K562 (cell line): Measurements from ENCODE around the gene HSPA1B. TPM values are rescaled to one million over a fixed set of nuclear protein-coding genes. Genes with fewer than 3 reads are reported as not detected.

Experiments used
- BCL6 ChIP-seq: fragments of 250-450 bp; sonication (Bioruptor Pico); IDR thresholded peaks from 2 replicates; pipeline ENCODE4 v1.4.0; 2020
- E2F8 ChIP-seq: fragments of 450-650 bp; IDR thresholded peaks from 2 replicates; pipeline ENCODE4 v1.7.1; 2018; ENCODE audit warnings: mild to moderate bottlenecking, low read depth; ENCODE audit not compliant: partially characterized antibody
- ELF4 ChIP-seq: fragments of 450-650 bp; formaldehyde crosslinking; IDR thresholded peaks from 2 replicates; pipeline ENCODE4 v1.4.0; 2022; ENCODE audit warnings: missing genetic modification characterization
- ELK1 ChIP-seq: sonication (generic); formaldehyde crosslinking; IDR thresholded peaks from 2 replicates; pipeline ENCODE4 v1.8.1; 2022; ENCODE audit warnings: missing genetic modification reagents
- FOXM1 ChIP-seq, 2 experiments: fragments of 450-650 bp in 1 of 2; sonication (generic) in 1 of 2; formaldehyde crosslinking in 1 of 2; IDR thresholded peaks; 2 replicates each; pipeline versions ENCODE4 v1.6.1 to v1.9.0; 2017 to 2022; ENCODE audit warnings: low read depth in 2 of 2, mild to moderate bottlenecking in 2 of 2, missing genetic modification reagents in 1 of 2, moderate library complexity in 1 of 2
- FOXP1 ChIP-seq: sonication (generic); formaldehyde crosslinking; IDR thresholded peaks from 2 replicates; pipeline ENCODE4 v1.8.0; 2022; ENCODE audit warnings: mild to moderate bottlenecking, missing genetic modification reagents
- KLF1 ChIP-seq: fragments of 450-650 bp; IDR thresholded peaks from 2 replicates; pipeline ENCODE4 v1.6.1; 2016; ENCODE audit warnings: missing genetic modification characterization, missing compliant biosample characterization
- MXI1 ChIP-seq: IDR thresholded peaks from 2 replicates; pipeline ENCODE4 v1.6.1; 2011; ENCODE audit warnings: low read depth, mild to moderate bottlenecking, improper control_type of control experiment, low read length
- PHTF2 ChIP-seq: fragments of 250-450 bp; sonication (Bioruptor Pico); IDR thresholded peaks from 2 replicates; pipeline ENCODE4 v1.5.0; 2021; ENCODE audit warnings: mild to moderate bottlenecking
- POLR2G ChIP-seq: fragments of 200-400 bp; formaldehyde crosslinking; IDR thresholded peaks from 2 replicates; pipeline ENCODE4 v1.6.1; 2017; ENCODE audit warnings: low read depth, mild to moderate bottlenecking, antibody characterized with exemption, low read length, moderate library complexity
- PTRF ChIP-seq: fragments of 450-650 bp; IDR thresholded peaks from 2 replicates; pipeline ENCODE4 v1.6.1; 2016; ENCODE audit warnings: mild to moderate bottlenecking, missing genetic modification characterization, missing compliant biosample characterization
- RB1 ChIP-seq: fragments of 450-650 bp; IDR thresholded peaks from 2 replicates; pipeline ENCODE4 v1.6.1; 2017; ENCODE audit warnings: low read depth, mild to moderate bottlenecking
- RBM39 ChIP-seq: fragments of 200-400 bp; formaldehyde crosslinking; optimal IDR thresholded peaks from 2 replicates; pipeline ENCODE3; 2018; ENCODE audit warnings: low read depth, low read length
- SMARCE1 ChIP-seq: fragments of 450-650 bp; IDR thresholded peaks from 2 replicates; pipeline ENCODE4 v1.7.1; 2016; ENCODE audit warnings: mild to moderate bottlenecking
- SNAPC5 ChIP-seq: fragments of 250-450 bp; sonication (Bioruptor Pico); IDR thresholded peaks from 2 replicates; pipeline ENCODE4 v1.8.0; 2021; ENCODE audit warnings: moderate library complexity, mild to moderate bottlenecking, inconsistent platforms
- SP2 ChIP-seq: IDR thresholded peaks from 2 replicates; pipeline ENCODE4 v1.6.1; 2011; ENCODE audit warnings: mild to moderate bottlenecking, low read depth, low read length, moderate library complexity; ENCODE audit not compliant: poor library complexity, severe bottlenecking; ENCODE audit errors: extremely low read depth
- TRIM24 ChIP-seq, 2 experiments: fragments of 450-650 bp; IDR thresholded peaks; 2 replicates each; pipeline ENCODE4 v1.6.1; 2016
- U2AF1 ChIP-seq: fragments of 200-400 bp; formaldehyde crosslinking; optimal IDR thresholded peaks from 2 replicates; pipeline ENCODE3; 2017; ENCODE audit warnings: mild to moderate bottlenecking, low read depth, low read length, moderate library complexity
- ZBTB11 ChIP-seq, 3 experiments: fragments of 200-800 bp in 1 of 3; fragments of 250-450 bp in 1 of 3; fragments of 450-650 bp in 1 of 3; sonication (Bioruptor Pico) in 1 of 3; sonication (Bioruptor generic) in 1 of 3; formaldehyde crosslinking in 1 of 3; IDR thresholded peaks; 2 replicates each; pipeline versions ENCODE4 v1.6.1 to v1.8.0; 2016 to 2022; ENCODE audit warnings: mild to moderate bottlenecking in 2 of 3, missing genetic modification characterization in 2 of 3, missing compliant biosample characterization in 1 of 3, moderate library complexity in 1 of 3
- ZNF282 ChIP-seq: sonication (generic); formaldehyde crosslinking; IDR thresholded peaks from 2 replicates; pipeline ENCODE4 v1.8.1; 2023; ENCODE audit warnings: missing genetic modification reagents
- ZNF347 ChIP-seq: fragments of 450-650 bp; formaldehyde crosslinking; IDR thresholded peaks from 2 replicates; pipeline ENCODE4 v1.4.0; 2020; ENCODE audit warnings: low read depth, mild to moderate bottlenecking, moderate library complexity
- ZNF79 ChIP-seq: fragments of 250-450 bp; sonication (Bioruptor Pico); IDR thresholded peaks from 2 replicates; pipeline ENCODE4 v1.4.0; 2020; ENCODE audit warnings: low read depth, mild to moderate bottlenecking, moderate library complexity
- polyA plus RNA-seq, 8 experiments: library from polyadenylated mRNA; depleted of rRNA in 4 of 8; stranded (reverse) in 5 of 8; unstranded in 3 of 8; fragments of >200 nt; fragmentation: Nextera tagmentation in 2 of 8; fragmentation: Illumina TruSeq in 1 of 8; extraction: Ambion mirVana in 2 of 8; extraction: Trizol in 1 of 8; gene quantifications; 2 replicates each; pipeline versions ENCODE4 v1.2.1 to v1.2.3, GENCODE V29; 2011 to 2014; ENCODE audit warnings: inconsistent platforms in 1 of 8, missing spikeins in 1 of 8
- total RNA-seq, 7 experiments: library from RNA; depleted of rRNA in 6 of 7; stranded (reverse); fragments of >200 nt in 6 of 7; fragmentation: Illumina TruSeq in 2 of 7; extraction: Trizol in 2 of 7; gene quantifications; 2 replicates each; pipeline versions ENCODE4 v1.2.1 to v1.2.3, GENCODE V29; 2011 to 2021; ENCODE audit warnings: low replicate concordance in 1 of 7

The HSPA1B gene
- total and polyA plus RNA-seq, 9 of the 15 experiments (the other 6 are each of a cell fraction or from before 2014, with no cell fraction given), result 0.27 to 227 (median 51.2) TPM

- TF ChIP-seq POLR2G (no peak), FOXM1 (IDR thresholded peaks at IDR 0.05; ENCODE audit: low read depth) (no peak), FOXM1 (CRISPR knock-in tag; IDR thresholded peaks at IDR 0.05; ENCODE audit: low read depth) (no peak), FOXP1 (CRISPR knock-in tag) (peak; percentile 62), SNAPC5 (CRISPR knock-in tag) (no peak), ZNF282 (CRISPR knock-in tag) (no peak), ZNF79 (CRISPR knock-in tag) (0 out of 2 replicates have a peak, but pooled peaks have one; percentile 16), U2AF1 (no peak), ELF4 (CRISPR knock-in tag) (peak; percentile 81; the same call in 1 of the 2 replicates), BCL6 (CRISPR knock-in tag) (peak; percentile 34; the same call in 1 of the 2 replicates), SP2 (no peak), SMARCE1 (no peak), E2F8 (no peak), RB1 (no peak), PHTF2 (CRISPR knock-in tag) (peak; percentile 91; the same call in 1 of the 2 replicates), ZBTB11 (CRISPR knock-in tag; IDR thresholded peaks at IDR 0.05) (no peak; a peak in 1 of 6 replicates), RBM39 (no peak), ELK1 (no peak), MXI1 (no peak), KLF1 (tag) (no peak; the same call in 1 of the 2 replicates), TRIM24 (IDR thresholded peaks at IDR 0.05) (peak in 1 of 2 experiments; percentile 12; a peak in 1 of 4 replicates), ZNF347 (0 out of 2 replicates have a peak, but pooled peaks have one; percentile 71), PTRF (tag) (no peak)
Measured at GRCh38 chr6:31826793-31827285, 699 bp upstream of the HSPA1B start (continued).
